Type B pancreatic cell (in vitro differentiated cells): ENCODE results near the gene PKP2. TPM values are rescaled to one million over a fixed set of nuclear protein-coding genes. Genes with fewer than 3 reads are reported as not detected.
A peak's percentile ranks its signal among the peaks of the same experiment; 100 is the strongest.

ENCODE experiments used
- DNase-seq: peaks from one replicate; pipeline ENCODE4 v3.0.0; 2021; ENCODE audit warnings: mixed read lengths; ENCODE audit not compliant: unreplicated experiment; ENCODE audit errors: extremely low spot score
- H3K27ac Mint-ChIP-seq: 2 replicates; pipeline ENCODE4 v1.8.0; 2021; ENCODE audit warnings: mild to moderate bottlenecking, mixed read lengths
- H3K27me3 Mint-ChIP-seq: 2 replicates; pipeline ENCODE4 v1.8.0; 2021; ENCODE audit warnings: mixed read lengths
- H3K36me3 Mint-ChIP-seq: 2 replicates; pipeline ENCODE4 v1.8.0; 2021; ENCODE audit warnings: mixed read lengths
- H3K4me1 Mint-ChIP-seq: one replicate; pipeline ENCODE4 v1.8.0; 2021; ENCODE audit warnings: mixed read lengths; ENCODE audit not compliant: unreplicated experiment
- H3K4me3 Mint-ChIP-seq: 2 replicates; pipeline ENCODE4 v1.8.0; 2021; ENCODE audit warnings: mild to moderate bottlenecking, mixed read lengths
- H3K9me3 Mint-ChIP-seq: 2 replicates; pipeline ENCODE4 v1.8.0; 2021; ENCODE audit warnings: mixed read lengths
- CTCF ChIP-seq: fragments of 200-600 bp; sonication (generic); conservative IDR thresholded peaks from 2 replicates; pipeline ENCODE4 v1.5.0; 2021; ENCODE audit warnings: antibody characterized with exemption, mild to moderate bottlenecking
- total RNA-seq: library from RNA; stranded (reverse); gene quantifications from 2 replicates; pipeline ENCODE4 v1.2.1, GENCODE V29; 2021; ENCODE audit warnings: low replicate concordance

PKP2 gene
- total RNA-seq, 1 donor from 2014 or later = 29.5 TPM

GRCh38 chr12:32761716-32762115, 134.9 kb downstream of the PKP2 start:
- H3K27ac Mint-ChIP-seq = no peak overlapping the region
- TF ChIP-seq CTCF = no peak
- no peak for DNase-seq
- H3K9me3 Mint-ChIP-seq = no peaks in the 10 kb centered on the region
- no peak overlapping the region for H3K4me3 Mint-ChIP-seq
- H3K4me1 Mint-ChIP-seq = peaks cover 1% of the 10 kb centered on the region
- no peaks in the 10 kb centered on the region for H3K36me3 Mint-ChIP-seq
- peaks cover 16% of the 10 kb centered on the region for H3K27me3 Mint-ChIP-seq

- DNase-seq = no peak
- H3K4me1 Mint-ChIP-seq = peaks cover 13% of the 10 kb centered on the region
- H3K27ac Mint-ChIP-seq = no peak overlapping the region
- H3K4me3 Mint-ChIP-seq = no peak overlapping the region
- peaks cover 6% of the 10 kb centered on the region for H3K36me3 Mint-ChIP-seq
- H3K9me3 Mint-ChIP-seq = no peaks in the 10 kb centered on the region
- no peak for TF ChIP-seq CTCF
- peaks cover 11% of the 10 kb centered on the region for H3K27me3 Mint-ChIP-seq
Measured at GRCh38 chr12:32757157-32757556, 139.4 kb downstream of the PKP2 start.

- H3K4me1 Mint-ChIP-seq = peaks cover 13% of the 10 kb centered on the region
- no peak for TF ChIP-seq CTCF
- peak overlapping the region; percentile 87 for H3K4me3 Mint-ChIP-seq
- H3K27ac Mint-ChIP-seq = peak overlapping the region; percentile 98
- H3K36me3 Mint-ChIP-seq = peaks cover 11% of the 10 kb centered on the region
- no peaks in the 10 kb centered on the region for H3K9me3 Mint-ChIP-seq
- peaks cover 5% of the 10 kb centered on the region for H3K27me3 Mint-ChIP-seq
- DNase-seq = no peak
Measured at GRCh38 chr12:32756476-32757066, 140.0 kb downstream of the PKP2 start.

- Mint-ChIP-seq H3K27ac (peak within 1 kb of the TSS; percentile 98), H3K27me3 (no peaks in the 10 kb centered on the region), H3K4me1 (peaks cover 13% of the 10 kb centered on the region), H3K9me3 (no peaks in the 10 kb centered on the region), H3K36me3 (peaks cover 11% of the 10 kb centered on the region), H3K4me3 (peak within 1 kb of the TSS; percentile 87)
- peak; percentile 89 for DNase-seq
- TF ChIP-seq CTCF = peak; percentile 97
Measured at GRCh38 chr12:32755654-32756475, 140.7 kb downstream of the PKP2 start, which contains the start of gene YARS2. YARS2 (minus strand) TSS chr12:32755897; CDS start chr12:32755874, 23 bp downstream.

GRCh38 chr12:32755051-32755653, 141.4 kb downstream of the PKP2 start:
- peaks cover 16% of the 10 kb centered on the region for H3K36me3 Mint-ChIP-seq

More at GRCh38 chr12:32755051-32755653, 141.4 kb downstream of the PKP2 start:
- H3K27ac Mint-ChIP-seq = peak overlapping the region; percentile 98
- peak; percentile 83 for DNase-seq
- TF ChIP-seq CTCF = peak; percentile 86
- peak overlapping the region; percentile 87 for H3K4me3 Mint-ChIP-seq
- H3K4me1 Mint-ChIP-seq = peaks cover 13% of the 10 kb centered on the region
- no peaks in the 10 kb centered on the region for H3K9me3 Mint-ChIP-seq
- H3K27me3 Mint-ChIP-seq = no peaks in the 10 kb centered on the region
